Measurements from ENCODE around the gene IL20RB.
"Not testable (repeated sequence)": the region's sequence is repeated elsewhere in the genome, so short reads cannot be mapped to it uniquely, and the experiment has no call there.

Gene IL20RB

GRCh38 chr3:137012097-137012501 is 54.3 kb downstream of the IL20RB start:
- Histone ChIP-seq H3K36me3 (replicated peaks) (no peaks in the 10 kb centered on the region), H3K27me3 (replicated peaks) (no peaks in the 10 kb centered on the region), H3K27ac (no peak overlapping the region), H3K4me3 (ENCODE audit: low read depth, low read length) (no peak overlapping the region)
- in situ Hi-C loops (cut with HindIII; ENCODE audit: low pct_ligation_motif_present, low sequenced_read_pairs), result no loop called here
- DNase-seq, result peak; percentile 44
- no peak for TF ChIP-seq CTCF (IDR thresholded peaks at IDR 0.05; ENCODE audit: low read depth, low read length, missing control alignments)

DNA sequence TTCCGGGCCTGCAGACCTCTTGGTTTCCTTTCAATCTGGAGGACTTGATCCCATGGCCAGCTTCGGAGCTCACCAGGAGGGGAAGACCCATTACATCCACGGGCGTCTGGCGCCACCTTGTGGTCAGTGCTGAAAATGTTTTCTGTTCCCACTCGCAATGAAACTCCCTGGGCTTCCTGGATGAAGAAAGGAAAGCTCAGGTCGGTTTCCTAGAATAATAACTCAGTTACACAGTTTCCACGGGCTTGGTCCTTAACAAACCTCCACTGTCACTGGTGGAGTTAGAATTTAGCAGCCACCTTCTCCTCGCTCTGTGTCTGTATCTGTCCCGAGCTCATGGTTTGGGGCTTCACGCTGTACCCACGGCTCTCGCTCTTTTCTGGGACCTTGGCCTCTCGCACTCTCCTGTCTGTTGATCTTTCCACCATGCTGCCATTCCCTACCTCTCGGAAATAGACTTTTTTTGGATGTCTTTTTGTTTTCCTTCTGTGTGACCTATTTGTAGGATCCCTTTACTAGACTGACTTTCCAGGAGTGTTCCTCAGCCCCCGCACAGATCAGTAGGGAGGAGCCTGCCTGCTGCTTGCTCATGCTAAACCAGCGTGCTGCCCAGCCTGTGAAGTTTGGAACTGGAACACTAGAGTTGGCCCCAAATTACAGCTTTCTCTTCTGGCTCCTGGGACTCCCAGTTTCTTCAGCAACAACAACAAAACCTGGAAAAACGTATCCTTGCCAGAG is 56.3 kb downstream of the IL20RB start:
- Histone ChIP-seq H3K4me3 (ENCODE audit: low read depth, low read length) (peak overlapping the region; percentile 66), H3K27me3 (replicated peaks) (no peaks in the 10 kb centered on the region), H3K27ac (no peak overlapping the region), H3K36me3 (replicated peaks) (no peaks in the 10 kb centered on the region)
- DNase-seq, result peak; percentile 88
- in situ Hi-C loops (cut with HindIII; ENCODE audit: low pct_ligation_motif_present, low sequenced_read_pairs), result no loop called here
- peak; percentile 84 for TF ChIP-seq CTCF (IDR thresholded peaks at IDR 0.05; ENCODE audit: low read depth, low read length, missing control alignments)

DNA sequence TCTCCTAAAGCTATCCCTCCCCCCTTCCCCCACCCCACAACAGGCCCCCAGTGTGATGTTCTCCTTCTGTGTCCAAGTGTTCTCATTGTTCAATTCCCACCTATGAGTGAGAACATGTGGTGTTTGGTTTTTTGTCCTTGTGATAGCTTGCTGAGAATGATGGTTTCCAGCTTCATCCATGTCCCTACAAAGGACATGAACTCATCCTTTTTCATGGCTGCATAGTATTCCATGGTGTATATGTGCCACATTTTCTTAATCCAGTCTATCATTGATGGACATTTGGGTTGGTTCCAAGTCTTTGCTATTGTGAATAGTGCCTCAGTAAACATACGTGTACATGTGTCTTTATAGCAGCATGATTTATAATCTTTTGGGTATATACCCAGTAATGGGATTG is 59.5 kb downstream of the IL20RB start:
- DNase-seq; H3K36me3 ChIP-seq (replicated peaks); H3K27me3 ChIP-seq (replicated peaks); H3K27ac ChIP-seq; in situ Hi-C loops (cut with HindIII; ENCODE audit: low pct_ligation_motif_present, low sequenced_read_pairs); H3K4me3 ChIP-seq (ENCODE audit: low read depth, low read length): not testable (repeated sequence)

- Histone ChIP-seq H3K36me3 (replicated peaks) (no peaks in the 10 kb centered on the region), H3K27me3 (replicated peaks) (no peaks in the 10 kb centered on the region), H3K4me3 (ENCODE audit: low read depth, low read length) (no peak overlapping the region), H3K27ac (no peak overlapping the region)
- TF ChIP-seq CTCF (IDR thresholded peaks at IDR 0.05; ENCODE audit: low read depth, low read length, missing control alignments), result no peak
- no peak for DNase-seq
- in situ Hi-C loops (cut with HindIII; ENCODE audit: low pct_ligation_motif_present, low sequenced_read_pairs), result no loop called here
Observed at GRCh38 chr3:137020315-137020714, 62.5 kb downstream of the IL20RB start.

DNA sequence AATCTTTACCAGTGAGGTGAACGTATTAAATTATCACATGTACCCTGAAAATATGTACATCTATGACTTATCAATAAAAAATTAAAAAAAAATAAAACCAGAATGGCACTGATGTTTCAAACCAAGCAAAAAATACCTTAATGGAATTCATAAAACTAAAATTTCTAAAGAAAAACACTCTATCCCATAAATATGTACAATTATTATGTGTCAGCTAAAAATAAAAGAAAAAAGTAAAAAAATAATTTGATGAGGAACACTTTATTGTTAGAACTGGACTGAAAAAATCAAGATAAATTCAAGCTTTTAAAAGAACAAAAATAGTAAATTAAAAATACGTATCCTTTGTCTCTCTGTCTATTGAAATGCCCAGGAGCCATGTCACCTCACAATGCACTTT is 63.1 kb downstream of the IL20RB start:
- Histone ChIP-seq H3K27ac (no peak overlapping the region), H3K4me3 (ENCODE audit: low read depth, low read length) (no peak overlapping the region), H3K27me3 (replicated peaks) (no peaks in the 10 kb centered on the region), H3K36me3 (replicated peaks) (no peaks in the 10 kb centered on the region)
- no peak for TF ChIP-seq CTCF (IDR thresholded peaks at IDR 0.05; ENCODE audit: low read depth, low read length, missing control alignments)
- in situ Hi-C loops (cut with HindIII; ENCODE audit: low pct_ligation_motif_present, low sequenced_read_pairs), result no loop called here
- no peak for DNase-seq

GRCh38 chr3:137024348-137024747 is 66.6 kb downstream of the IL20RB start:
- Histone ChIP-seq H3K36me3 (replicated peaks) (no peaks in the 10 kb centered on the region), H3K27ac (no peak overlapping the region), H3K27me3 (replicated peaks) (no peaks in the 10 kb centered on the region), H3K4me3 (ENCODE audit: low read depth, low read length) (no peak overlapping the region)
- no peak for TF ChIP-seq CTCF (IDR thresholded peaks at IDR 0.05; ENCODE audit: low read depth, low read length, missing control alignments)
- DNase-seq, result no peak
- in situ Hi-C loops (cut with HindIII; ENCODE audit: low pct_ligation_motif_present, low sequenced_read_pairs), result no loop called here

Measured in brain microvascular endothelial cell (primary cell).